ENCODE results near the gene NRROS.
"Not testable (repeated sequence)": the region's sequence is repeated elsewhere in the genome, so short reads cannot be mapped to it uniquely, and the experiment has no call there.

The NRROS gene

DNA sequence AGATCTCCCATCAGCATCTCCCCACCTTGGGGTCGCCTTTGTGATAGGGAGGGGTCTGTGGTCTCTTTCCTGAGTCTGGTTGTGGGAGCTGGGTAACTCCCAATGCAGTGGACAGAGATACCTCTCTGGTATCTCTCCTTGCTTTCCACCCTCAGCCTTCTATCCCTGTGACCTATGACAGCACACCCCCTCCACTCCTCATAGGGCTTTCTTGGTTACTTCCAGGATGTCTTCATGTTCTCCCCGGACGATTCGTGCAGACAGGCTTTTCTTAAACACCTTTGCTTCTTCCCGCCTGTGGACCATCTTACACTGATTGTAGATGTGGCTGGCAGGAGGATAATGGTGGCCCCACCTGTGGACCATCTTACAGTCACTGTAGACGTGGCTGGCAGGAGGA is 14.2 kb upstream of the NRROS start:
- no peak for DNase-seq

DNA sequence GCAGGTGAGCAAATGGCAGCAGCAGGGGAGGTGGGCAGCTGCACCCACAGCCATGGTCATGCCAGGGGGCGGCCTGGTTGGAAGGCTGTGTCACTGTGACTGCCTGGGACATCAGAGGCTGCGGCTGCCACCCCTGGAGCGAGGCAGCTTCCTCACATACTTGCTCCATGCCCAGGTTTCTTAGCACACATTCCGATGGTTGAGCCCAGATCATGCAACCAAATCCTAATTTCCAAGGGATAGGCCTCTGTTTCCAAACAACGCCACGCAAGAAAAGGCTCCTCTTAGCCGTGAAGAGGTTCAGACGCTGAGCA is 11.6 kb upstream of the NRROS start:
- no peak for DNase-seq

DNA sequence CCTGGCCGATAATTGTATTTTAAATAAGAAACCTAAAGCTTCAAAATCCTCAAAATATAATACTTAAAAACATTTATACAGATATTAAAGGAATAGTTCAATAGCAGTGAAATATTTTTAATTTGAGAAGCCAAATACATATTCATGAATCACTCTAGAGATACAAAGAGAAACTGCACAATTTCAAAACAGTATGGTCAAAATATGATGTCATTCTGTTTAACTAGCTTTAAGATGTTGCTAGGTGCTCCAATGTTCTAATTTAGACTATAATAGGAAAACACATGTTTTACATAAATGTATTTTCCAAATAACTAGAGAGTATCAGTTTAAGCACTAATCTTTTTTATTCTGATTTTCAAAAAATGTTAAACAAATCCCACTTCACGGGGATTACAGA is 10.3 kb upstream of the NRROS start:
- DNase-seq = no peak

DNA sequence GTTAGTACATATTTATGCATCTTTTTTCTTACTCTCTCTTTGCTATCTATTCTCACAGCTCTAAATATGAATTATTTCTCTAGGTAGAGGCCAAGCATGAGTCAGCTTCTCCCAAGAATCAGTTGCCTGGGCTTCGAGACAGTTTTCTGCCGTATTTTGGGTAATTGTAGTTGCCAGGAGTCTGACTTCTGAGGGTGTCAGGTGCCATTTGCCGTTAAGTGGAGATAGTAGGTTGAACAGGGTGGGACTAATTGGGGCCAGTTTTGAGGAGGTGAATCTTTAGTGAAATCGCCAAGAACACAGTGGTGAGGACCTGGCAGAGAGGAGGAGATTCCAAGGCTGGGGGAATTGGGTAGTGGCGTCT is 7.8 kb upstream of the NRROS start:
- peak; percentile 26 for DNase-seq

DNA sequence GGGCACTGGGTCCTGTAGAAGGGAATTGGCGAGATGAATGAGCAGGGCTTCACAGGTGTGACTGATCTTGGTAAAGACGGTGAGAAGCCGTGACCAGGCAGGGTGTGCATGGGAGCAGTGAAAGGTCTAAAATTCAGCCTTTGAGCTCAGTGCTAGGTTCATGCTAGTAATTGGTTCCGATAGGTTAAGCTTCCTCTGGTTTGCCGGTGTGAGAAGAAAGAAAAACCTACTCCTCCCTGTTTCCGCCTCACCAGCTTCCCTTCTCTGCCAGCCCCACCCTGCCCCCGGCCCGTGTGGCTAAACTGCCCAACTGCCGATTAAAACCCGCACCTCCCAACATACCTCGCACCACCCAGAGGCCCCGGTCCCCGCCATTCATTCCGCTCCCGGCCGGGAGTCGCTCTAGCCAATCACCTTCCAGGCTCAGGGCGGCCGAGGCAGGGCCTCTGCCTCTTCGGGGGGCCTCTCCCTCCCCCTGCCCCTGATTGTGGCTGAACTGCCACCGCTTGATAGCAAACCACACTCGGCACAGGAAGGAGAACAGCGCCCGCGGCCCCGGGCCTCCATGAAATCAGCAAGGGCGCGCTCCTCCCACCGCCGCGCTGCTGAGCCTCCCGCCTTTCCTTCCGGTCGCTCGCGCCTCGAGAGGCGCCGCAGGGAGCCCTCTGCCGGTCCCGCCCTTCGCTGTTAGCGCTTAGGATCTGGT is 7.3 kb upstream of the NRROS start:
- DNase-seq = peak; percentile 85

DNA sequence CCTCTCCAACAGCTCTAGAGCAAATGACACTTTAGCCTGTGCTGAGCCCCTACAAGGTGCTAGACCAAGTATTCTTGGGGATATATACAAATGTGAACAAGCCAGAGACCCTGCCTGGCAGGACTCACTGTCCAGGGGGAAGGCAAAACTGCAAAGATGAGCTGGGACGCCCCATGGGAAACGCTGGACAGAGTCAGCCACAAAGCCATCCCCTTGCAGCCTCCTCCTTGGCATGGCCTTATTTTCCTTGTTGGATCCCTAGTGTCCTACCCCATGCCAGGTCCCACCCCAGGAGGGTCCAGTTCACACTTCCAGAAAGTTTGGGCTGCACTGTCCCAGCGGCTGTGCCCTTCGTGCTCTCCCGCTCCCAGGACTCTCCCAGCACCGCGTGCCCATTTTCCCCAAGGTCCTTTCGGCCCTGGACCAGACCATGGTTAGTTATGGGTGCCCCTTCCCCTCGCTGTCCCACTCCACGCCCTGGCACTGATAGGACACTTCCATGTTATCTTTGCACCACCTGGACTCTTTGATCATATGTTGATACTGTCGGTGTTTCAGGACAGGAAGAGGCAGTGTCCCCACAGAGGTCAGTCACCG is 5.8 kb upstream of the NRROS start:
- DNase-seq = no peak

DNA sequence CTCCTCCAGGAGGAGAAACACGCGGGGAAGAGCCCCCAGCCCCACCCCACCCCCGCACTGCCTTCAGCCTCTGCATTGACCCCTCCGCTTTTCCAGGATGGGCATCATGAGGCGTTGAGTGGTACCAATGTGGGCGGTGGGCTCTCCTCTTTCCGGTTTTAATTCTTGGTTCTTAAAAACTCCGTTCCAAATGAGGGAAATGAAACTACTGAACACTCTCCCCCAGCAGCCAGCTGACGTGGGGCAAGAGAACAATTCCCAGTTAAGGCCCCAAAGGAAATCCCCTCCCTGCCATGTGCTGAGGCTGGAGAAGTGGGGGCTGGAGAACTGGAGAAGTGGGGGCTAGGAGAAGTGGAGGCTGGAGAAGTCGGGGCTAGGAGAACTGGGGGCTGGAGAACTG is 5.3 kb upstream of the NRROS start:
- DNase-seq = no peak

DNA sequence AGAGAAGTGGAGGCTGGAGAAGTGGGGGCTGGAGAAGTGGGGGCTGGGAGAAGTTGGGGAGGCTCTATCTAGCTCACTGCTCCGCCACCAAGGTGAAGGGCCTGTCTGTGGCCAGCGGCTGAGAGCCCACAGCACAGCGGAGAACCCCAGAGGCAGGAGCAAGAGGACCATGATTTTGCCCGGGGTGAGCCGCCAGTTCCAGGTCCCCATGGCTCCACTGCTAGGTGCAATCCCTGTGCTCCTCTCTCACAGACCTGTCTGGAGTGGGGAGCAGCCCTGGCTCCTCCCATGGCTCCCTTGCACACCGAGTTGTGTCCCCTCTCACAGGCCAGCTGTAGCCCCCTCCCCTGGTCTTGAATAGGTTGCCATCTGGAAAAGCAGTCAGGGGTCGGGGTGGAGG is 4.7 kb upstream of the NRROS start:
- no peak for DNase-seq

DNA sequence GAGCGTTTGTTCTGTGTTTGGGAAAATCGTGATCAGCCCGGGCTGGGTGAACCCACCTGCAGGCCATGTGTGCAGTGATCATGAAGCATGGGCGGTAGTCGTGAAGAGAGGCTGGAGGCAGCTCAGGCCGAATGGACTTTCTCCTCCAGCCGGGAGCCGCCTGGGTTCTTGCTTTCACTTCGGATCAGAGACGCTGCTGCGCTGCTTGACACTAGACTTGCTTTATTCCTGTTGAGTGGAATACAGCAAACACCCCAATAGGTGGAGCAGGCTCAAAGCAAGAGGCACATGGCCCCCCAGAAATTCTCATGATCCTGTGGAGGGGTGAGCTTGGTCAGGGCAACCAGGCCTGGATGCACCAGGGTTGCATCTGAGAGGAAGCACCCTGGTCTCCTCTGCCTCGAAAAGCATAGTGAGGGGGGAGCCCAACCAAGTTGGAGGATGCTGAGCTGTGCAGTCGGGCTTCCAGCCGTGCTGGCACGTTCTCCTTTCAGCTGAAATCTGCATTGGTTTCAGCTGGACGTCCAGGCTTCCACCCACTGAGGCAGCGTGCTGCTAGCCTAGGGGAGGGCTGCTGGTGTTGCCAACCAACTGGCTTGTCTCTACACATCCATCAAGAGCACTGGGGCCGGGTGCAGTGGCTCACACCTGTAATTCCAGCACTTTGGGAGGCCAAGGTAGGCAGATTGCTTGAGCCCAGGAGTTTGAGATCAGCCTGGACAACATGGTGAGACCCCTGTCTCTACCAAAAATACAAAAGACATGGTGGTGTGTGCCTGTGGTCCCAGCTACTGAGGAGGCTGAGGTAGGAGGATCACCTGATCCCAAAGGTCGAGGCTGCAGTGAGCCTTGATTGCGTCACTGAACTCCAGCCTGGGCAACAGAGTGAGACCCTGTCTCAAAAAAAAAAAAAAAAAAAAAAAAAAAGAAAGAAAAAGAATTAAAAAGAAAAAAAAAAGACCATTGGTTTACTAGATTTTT is 2.8 kb upstream of the NRROS start:
- no peak for DNase-seq

DNA sequence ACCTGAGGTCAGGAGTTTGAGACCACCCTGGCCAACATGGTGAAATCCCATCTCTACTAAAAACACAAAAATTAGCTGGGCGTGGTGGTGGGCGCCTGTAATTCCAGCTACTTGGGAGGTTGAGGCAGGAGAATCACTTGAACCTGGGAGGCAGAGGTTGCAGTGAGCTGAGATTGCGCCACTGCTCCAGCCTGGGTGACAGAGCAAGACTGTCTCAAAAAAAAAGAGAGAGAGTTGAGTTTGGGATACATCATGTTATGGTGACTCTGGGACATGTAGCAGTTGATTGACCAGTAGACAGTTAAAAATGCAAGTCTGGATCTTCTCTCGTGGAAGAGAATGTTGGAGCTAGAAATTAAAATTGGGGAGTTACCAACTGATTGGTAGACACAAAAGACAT is 1.6 kb upstream of the NRROS start:
- not testable (repeated sequence) for DNase-seq

DNA sequence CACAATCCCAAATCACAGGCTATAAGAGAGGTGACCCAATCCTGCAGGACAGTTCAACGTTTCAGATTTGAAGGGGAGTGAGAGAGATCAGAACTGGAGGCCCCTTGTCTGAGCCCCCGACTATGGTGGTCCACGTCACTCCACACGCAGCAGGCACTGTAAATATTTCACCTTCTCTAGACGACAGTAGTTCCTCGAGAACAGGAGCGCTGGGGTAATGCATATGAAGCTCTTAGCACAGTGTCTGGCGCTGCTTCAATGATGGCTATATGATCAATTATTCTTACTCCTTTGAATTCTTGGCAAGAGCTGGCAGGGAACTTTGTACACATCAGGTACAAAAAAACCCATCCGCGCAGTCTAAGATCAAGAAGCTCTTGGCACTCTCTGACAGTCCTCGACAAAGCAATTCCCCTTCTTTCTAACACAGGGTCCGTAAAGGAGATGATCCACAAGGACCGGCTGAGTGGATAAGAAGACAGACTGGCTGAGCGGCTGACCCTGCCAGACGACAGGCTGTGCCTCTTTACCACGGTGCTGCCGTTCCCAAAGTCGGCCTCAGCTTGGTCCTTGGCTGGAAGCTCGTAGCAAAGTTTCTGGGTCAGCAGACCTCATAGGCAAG is 522 bp upstream of the NRROS start:
- DNase-seq = no peak

DNA sequence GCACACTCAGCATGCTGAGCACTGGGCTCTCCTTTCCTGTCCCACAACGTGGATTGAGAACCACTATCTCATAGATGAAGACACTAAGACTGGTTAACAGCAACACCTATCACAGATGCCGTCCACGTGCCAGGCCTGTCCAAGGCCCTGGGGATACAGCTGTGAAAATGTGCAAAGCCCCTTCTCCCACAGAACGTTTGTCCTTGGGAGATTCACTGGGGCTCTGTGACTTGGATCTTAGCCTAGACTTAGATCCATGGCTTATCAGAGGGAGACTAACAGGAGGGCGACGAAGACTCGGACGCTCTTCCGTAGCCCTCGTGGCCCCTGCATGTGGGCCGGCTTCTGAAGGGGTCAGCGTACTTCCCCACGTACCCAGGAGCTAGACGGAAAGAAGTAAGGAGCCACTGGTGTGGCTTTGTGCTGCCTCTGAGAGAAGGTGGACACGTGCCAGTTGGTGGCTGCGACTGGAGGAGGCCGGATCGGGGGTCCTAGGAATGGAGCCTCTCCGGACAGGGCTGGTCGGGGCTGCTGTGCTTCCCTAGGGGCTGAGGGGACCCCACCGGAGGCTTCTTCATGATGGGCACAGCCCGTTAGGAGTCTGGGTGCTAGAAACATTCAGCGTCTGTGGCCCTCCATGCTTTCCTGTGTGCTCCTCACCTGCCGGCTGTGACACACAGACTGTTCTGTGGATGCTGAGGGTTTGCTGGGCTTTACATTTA is 964 bp downstream of the NRROS start:
- DNase-seq = no peak

DNA sequence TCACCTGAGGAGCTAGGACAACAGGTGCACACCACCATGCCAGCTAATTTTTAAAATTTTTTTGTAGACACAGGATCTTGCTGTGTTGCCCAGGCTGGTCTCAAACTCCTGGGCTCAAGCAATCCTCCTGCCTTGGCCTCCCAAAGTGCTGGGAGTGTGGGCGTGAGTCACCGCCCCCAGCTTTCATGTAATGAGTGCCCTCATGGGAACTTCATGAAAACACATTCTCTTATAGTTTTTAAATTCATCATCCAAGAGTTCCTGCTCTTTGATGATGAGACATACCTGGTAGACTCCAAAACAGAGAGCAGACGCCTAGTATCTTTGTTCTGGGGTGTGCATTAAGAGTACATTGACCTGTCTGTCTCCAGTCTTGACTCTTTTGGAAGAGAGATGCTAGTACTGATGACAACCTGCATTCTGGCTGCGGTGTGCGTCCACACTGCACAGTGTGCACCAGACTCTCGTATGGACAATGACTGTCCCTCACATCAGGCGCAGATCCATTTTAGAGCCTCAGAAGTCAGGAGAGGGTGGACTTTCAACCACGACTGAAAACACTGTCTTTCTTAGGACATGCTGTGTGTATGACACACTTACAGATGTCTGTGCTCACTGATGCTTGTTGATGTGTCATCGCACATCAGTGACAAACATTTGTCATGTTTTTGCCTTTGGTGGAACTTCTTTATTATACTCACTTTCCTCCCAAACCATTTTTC is 2.0 kb downstream of the NRROS start:
- peak; percentile 67 for DNase-seq

DNA sequence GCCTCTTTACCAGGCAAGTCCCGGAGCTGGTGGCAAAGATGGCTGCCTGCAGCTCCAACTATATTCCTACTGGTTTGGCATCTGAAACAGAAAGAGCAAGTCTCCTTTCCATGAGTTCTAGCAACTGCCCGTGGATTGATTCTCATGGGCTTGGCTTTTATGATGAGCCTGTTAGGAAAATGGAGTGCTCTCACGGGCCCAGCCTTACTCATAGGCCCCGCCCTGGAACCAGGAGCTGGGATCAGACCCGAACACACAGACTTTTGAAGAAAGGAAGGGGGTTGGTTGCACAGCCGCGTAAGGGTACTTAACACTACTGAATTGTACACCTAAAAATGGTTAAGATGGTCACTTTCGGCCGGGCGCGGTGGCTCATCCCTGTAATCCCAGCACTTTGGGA is 2.9 kb downstream of the NRROS start:
- no peak for DNase-seq

DNA sequence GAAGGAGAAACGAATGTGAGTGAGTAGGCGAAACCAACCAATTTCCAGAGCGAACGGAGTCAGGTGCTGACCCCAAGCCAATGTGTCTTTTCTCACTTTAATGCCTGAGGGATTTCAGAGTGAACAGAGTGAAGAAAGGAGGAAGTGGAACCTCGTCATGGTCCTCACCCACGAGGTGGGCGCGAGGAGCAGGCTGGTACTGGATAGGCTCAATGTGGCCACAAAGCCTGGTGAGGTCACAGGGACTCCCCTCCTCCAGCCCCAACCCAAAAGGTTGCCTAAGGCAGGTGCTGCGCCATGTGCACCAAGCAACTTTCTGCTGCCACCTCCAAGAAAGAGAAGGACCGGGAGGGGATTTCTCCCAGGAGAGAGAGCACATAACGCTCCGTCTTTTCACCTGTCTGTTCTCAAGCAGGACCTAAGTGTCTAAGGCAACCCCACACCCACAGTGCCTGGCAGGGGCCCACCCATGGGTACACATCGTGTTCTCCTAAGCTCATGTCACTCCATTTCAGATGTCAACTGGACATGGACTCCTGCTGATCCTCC is 3.8 kb downstream of the NRROS start:
- DNase-seq = peak; percentile 33

DNA sequence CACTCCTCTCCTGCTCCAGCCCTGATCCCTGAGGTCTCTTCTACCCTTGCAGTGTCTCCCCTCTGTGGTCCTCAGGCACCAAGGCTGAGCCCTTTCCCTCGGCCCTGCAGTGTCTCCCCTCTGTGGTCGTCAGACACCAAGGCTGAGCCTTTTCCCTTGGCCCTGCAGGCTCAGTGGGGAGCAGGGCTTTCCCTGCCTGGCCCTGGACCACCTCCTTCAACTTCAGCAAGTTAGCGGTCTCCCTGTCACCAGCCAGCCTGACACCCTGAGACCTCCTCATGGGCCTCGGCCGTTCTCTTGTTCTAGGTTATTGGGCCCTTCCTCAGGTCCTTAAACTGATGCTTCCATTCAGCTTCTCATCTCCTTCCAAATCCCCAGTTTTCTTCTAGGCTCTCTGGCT is 4.3 kb downstream of the NRROS start:
- DNase-seq = no peak

DNA sequence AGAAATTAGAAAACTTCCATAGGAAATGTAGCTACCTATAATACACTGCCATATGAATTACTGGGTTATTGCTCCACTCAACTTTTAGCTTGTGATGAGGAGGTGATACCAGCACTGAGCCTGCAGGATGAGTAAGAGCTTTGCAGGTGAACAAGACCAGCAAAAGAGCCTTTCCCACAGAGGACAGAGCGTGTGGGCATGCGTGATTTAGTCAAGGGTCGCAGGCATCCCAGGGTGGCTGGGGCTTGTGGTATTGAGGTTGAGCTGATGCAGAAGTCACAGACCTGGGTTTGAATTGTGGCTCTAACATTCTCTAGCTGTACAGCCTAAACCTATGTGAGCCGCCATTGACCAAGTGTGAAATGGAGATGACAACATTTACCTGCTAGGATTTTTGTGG is 5.6 kb downstream of the NRROS start:
- DNase-seq = no peak

DNA sequence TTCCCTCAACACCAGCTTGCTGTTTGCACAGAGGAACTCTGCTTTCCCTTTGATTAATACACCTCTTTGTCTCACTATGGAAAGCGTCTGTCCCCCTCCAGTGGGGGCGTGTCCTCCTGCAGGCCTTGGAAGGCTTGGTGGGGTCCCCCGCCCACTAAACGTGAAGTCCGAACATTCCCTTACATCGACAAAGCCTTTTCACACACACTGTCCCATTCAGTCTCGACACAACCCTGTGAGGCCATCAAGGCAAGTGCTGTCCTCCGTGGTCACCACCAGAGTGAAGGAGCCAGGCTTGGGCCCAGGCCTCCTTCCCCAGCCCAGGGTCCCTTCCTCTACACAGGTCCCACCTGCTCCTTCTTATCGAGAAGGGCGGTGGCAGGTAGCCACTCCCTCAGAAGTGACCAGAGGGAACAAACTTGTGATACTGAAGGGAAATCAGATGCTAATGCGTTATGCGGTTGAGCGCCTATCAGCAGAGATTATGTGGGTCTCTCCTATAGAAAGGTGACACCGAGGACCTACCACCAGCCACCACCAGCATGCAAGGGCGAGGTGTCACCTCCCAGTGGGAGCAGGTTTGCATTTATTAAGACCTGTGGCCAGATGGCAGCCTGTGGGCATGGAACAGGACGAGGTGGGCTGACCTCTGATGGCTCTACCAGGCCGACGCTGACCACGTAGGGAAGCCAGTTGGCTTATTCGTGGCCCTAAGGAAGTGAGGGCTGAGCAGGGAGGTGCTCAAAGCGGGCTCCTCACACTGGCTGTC is 6.6 kb downstream of the NRROS start:
- DNase-seq = no peak

DNA sequence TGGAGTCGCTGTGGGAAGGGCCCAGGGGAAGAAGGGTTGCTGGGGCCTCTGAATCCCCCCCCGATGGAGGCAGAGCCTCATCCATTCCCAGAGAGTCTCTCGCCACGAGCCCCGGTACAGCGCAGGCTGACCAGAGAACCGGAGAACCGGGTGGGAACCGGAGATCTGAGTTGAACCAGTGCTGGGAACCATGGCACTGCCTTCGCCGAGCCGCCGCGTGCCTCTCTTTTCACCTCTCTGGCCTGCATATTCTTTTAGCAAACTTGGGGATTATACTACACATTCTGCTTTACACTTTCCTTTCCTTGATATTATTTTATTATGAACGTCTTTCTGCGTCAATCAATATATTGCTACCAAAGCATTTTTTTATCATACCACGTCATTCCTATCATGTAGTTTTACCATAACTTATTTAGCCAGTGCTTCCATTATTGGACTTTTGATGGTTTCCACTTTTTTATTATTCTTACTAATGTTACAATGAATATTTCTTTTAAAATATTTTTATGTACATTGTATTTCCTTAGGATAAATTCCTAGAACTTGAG is 7.2 kb downstream of the NRROS start:
- no peak for DNase-seq

DNA sequence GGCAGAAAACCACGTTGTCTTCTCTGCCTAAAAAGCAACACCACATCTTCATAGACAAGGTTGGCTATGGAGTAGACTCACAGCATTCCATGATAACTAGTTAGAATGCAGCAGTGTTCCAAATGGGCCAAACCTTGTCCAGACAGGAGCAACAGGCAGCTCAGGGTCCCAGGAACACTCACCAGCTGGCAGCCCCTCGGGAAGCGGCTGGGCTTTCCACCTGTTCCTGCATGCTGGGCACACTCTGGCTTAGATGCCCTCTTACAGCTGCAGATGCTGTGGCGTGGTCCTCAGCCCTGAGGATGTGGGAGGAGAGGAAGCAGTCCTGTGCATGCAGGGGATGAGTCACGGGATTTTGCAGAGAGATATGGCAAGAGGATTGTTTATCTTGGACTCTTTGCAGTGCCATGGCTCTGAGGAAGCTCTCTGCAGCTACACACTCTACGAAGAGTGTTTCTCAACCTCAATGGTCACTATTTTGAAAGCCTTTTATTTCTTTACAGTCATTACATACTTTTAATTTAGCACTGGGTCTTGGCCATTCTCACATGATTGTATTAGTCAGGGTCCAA is 11.3 kb downstream of the NRROS start:
- DNase-seq = no peak

DNA sequence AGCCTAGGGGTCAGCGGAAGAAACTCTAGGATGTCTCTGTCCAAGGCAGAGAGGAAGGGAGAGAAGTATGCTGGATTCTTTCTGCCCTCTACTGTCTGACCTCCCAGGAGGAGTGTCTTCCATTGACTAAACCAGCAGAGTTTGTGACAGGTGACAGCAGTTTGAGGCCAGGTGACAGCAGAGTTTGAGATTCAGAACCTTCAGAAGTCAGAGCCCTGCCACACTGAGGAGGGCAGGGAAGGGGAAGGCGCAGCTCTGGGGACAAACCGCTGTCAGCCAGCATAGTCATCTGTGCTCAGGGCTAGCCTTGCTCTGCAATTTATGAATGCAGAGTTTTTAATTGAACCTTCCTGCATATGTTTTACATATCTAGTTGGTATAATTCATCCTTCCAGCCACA is 12.3 kb downstream of the NRROS start:
- no peak for DNase-seq

Data from stimulated activated CD4-positive, alpha-beta T cell treated with anti-CD3 and anti-CD28 coated beads, Interleukin-4, amount 100 ng/mL, for 24 hours (primary cell).